Stomach (tissue), 9 donors: ENCODE data around the gene SBF2. TPM values are rescaled to one million over a fixed set of nuclear protein-coding genes. Genes with fewer than 3 reads are reported as not detected.

Experiments used
- DNase-seq, 2 donors: peaks; one replicate each; pipeline versions ENCODE4 v3.0.0 to v3.0.0-alpha.2; 2013 to 2019
- H3K27ac ChIP-seq, 5 donors: fragments of 200-600 bp in 4 of 5; sonication (generic) in 4 of 5; one replicate each; pipeline ENCODE4 v1.5.1; 2013 to 2019; ENCODE audit warnings: mild to moderate bottlenecking in 1 of 5, moderate library complexity in 1 of 5
- H3K27me3 ChIP-seq, 3 donors: fragments of 200-600 bp; sonication (generic); one replicate each; pipeline ENCODE4 v1.5.1; 2017 to 2019; ENCODE audit warnings: mixed run types in 1 of 3
- H3K36me3 ChIP-seq, 4 donors: fragments of 200-600 bp; sonication (generic); 1 replicate in 3 of 4; 2 replicates in 1 of 4; pipeline ENCODE4 v1.5.1; 2016 to 2019
- H3K4me1 ChIP-seq, 4 donors: fragments of 200-600 bp; sonication (generic); one replicate each; pipeline ENCODE4 v1.5.1; 2016 to 2019
- H3K4me3 ChIP-seq, 4 donors: fragments of 200-600 bp; sonication (generic) in 3 of 4; one replicate each; pipeline ENCODE4 v1.5.1; 2016 to 2019; ENCODE audit warnings: mild to moderate bottlenecking in 1 of 4
- H3K9me3 ChIP-seq, 4 donors: fragments of 200-600 bp; sonication (generic); one replicate each; pipeline ENCODE4 v1.5.1; 2016 to 2019
- EP300 ChIP-seq: sonication (generic); formaldehyde crosslinking; IDR thresholded peaks from one replicate; pipeline ENCODE4 v1.6.1; 2017; ENCODE audit warnings: antibody characterized with exemption
- POLR2A ChIP-seq, 4 donors: fragments of 450-650 bp; IDR thresholded peaks; one replicate each; pipeline ENCODE4 v1.6.1; 2016; ENCODE audit warnings: antibody characterized with exemption in 4 of 4, control low read depth in 2 of 4, mild to moderate bottlenecking in 1 of 4, moderate library complexity in 1 of 4
- POLR2AphosphoS5 ChIP-seq, 3 donors: sonication (generic); formaldehyde crosslinking; IDR thresholded peaks; one replicate each; pipeline ENCODE4 v1.6.1; 2016; ENCODE audit warnings: antibody characterized with exemption in 3 of 3
- WGBS, 5 donors: extraction: QIAGEN DNeasy Blood & Tissue Kit in 3 of 5; methylation state at CpG; one replicate each; pipeline versions ENCODE4 v1.1.5 to v1.1.7; 2013 to 2018; 5-methylcytosine and 5-hydroxymethylcytosine counted together
- intact Hi-C: fragments of 100-400 bp; cut with DNase I; formaldehyde crosslinking; loops from one replicate; pipeline ENCODE4 v1.15.1; 2023; ENCODE audit warnings: low total_unique reads
- polyA plus RNA-seq, 3 donors: library from polyadenylated mRNA; stranded (reverse); fragments of 200-250 nt; gene quantifications; one replicate each; pipeline ENCODE4 v1.2.3, GENCODE V29; 2013
- total RNA-seq, 5 donors: library from RNA; depleted of rRNA; stranded (reverse); fragments of >200 nt; gene quantifications; one replicate each; pipeline versions ENCODE4 v1.1.0 to v1.2.3, GENCODE V29; 2014 to 2016
- TF ChIP-seq, protein P1 (sequence below), 7 experiments: fragments of 450-650 bp in 4 of 7; fragments of 200-600 bp in 3 of 7; sonication (generic) in 3 of 7; IDR thresholded peaks; one replicate each; pipeline ENCODE4 v1.5.1; 2016 to 2019; ENCODE audit warnings: antibody characterized with exemption in 7 of 7, control low read depth in 2 of 7, mild to moderate bottlenecking in 1 of 7
- donor health status: healthy with polysubstance abuse.
- donor health status: Bipolar disorder and iron deficiency.
- donor health status: healthy.

Gene SBF2
- total and polyA plus RNA-seq, 8 donors = 8.6 to 260 (median 37.2) TPM

DNA sequence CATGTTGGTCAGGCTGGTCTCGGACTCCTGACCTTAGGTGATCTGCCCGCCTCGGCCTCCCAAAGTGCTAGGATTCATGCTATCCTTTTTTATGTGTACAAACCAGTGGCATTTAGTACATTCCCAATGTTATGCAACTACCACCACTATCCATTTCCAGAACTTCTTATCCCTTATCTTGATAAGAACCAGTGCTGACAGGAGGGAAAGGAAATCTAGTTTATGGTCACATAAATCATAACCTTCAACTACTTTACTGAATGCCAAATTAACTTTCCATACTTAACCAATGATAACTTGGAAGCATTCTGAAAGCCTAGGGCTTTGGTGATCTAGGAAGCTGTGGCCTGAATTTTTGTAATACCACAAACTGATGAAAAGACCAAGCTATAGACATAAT lies 459.7 kb downstream of the SBF2 start:
- H3K27me3 ChIP-seq = no peaks in the 10 kb centered on the region
- TF ChIP-seq, protein P1, sequence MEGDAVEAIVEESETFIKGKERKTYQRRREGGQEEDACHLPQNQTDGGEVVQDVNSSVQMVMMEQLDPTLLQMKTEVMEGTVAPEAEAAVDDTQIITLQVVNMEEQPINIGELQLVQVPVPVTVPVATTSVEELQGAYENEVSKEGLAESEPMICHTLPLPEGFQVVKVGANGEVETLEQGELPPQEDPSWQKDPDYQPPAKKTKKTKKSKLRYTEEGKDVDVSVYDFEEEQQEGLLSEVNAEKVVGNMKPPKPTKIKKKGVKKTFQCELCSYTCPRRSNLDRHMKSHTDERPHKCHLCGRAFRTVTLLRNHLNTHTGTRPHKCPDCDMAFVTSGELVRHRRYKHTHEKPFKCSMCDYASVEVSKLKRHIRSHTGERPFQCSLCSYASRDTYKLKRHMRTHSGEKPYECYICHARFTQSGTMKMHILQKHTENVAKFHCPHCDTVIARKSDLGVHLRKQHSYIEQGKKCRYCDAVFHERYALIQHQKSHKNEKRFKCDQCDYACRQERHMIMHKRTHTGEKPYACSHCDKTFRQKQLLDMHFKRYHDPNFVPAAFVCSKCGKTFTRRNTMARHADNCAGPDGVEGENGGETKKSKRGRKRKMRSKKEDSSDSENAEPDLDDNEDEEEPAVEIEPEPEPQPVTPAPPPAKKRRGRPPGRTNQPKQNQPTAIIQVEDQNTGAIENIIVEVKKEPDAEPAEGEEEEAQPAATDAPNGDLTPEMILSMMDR (IDR thresholded peaks at IDR 0.05) = no peak
- TF ChIP-seq POLR2A (IDR thresholded peaks at IDR 0.05) (no peak), EP300 (no peak), POLR2AphosphoS5 (IDR thresholded peaks at IDR 0.05) (no peak)
- H3K36me3 ChIP-seq = peaks cover 0 to 28% (median 25%) of the 10 kb centered on the region in 4 donors
- intact Hi-C loops = no loop called here
- H3K4me1 ChIP-seq = peaks cover 0 to 5% (median 0%) of the 10 kb centered on the region in 4 donors
- DNase-seq = no peak
- no peaks in the 10 kb centered on the region for H3K9me3 ChIP-seq
- WGBS, 5 donors = 85 to 94% (median 92%) methylated on average over 3 of the region's 3 CpGs
- no peak overlapping the region for H3K4me3 ChIP-seq
- H3K27ac ChIP-seq = no peak overlapping the region

DNA sequence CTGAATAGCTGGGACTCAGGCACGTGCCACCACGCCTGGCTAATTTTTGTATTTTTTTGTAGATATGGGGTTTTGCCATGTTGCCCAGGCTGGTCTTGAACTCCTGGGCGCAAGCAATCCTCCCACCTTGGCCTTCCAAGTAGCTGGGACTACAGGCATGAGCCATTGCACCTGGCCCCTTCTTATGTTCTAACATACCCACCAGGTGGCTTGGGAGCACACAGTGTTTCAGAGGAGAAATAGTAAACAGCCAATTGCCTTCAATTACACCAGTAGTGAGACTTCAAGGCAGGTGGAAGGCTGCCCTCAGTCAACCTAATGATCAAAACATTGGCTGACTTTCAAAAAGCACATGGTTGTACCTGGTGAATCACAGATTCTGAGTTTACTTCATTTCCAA lies 462.9 kb downstream of the SBF2 start:
- 94 to 100% (median 98%) methylated on average over 3 of the region's 3 CpGs for WGBS, 5 donors
- Histone ChIP-seq H3K4me1 (peaks cover 0 to 22% (median 8%) of the 10 kb centered on the region in 4 donors), H3K27ac (no peak overlapping the region), H3K9me3 (no peaks in the 10 kb centered on the region), H3K4me3 (no peak overlapping the region), H3K27me3 (no peaks in the 10 kb centered on the region), H3K36me3 (peaks cover 0 to 20% (median 16%) of the 10 kb centered on the region in 4 donors)
- DNase-seq = no peak
- intact Hi-C loops = no loop called here
- TF ChIP-seq POLR2AphosphoS5 (IDR thresholded peaks at IDR 0.05) = no peak
- TF ChIP-seq POLR2A (IDR thresholded peaks at IDR 0.05) = no peak

DNA sequence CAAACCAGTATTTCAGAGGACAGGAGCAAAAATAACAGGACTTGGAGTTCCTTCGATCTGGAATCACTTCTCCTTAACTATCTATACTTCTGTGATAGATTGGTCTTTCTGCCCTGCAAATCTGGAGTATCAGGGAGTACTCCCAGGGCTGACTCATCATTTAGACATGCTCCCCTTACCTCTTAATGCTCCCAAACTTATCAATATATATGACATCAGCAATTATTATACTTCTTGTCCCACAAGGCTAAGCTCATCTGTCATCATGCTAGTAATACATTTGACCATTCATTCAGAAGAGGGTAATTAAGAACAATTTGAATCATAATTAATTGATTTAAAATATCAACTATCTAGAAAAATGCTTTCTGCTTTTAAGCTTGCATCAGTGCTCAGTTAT lies 466.3 kb downstream of the SBF2 start:
- WGBS, 5 donors = 17 to 50% (median 32%) methylated on average over 1 of the region's 1 CpG
- Histone ChIP-seq H3K4me1 (peaks cover 0 to 35% (median 12%) of the 10 kb centered on the region in 4 donors), H3K36me3 (peaks cover 0 to 20% (median 16%) of the 10 kb centered on the region in 4 donors), H3K9me3 (no peaks in the 10 kb centered on the region), H3K27me3 (no peaks in the 10 kb centered on the region), H3K4me3 (no peak overlapping the region), H3K27ac (no peak overlapping the region)
- intact Hi-C loops = no loop called here
- TF ChIP-seq, protein P1 (IDR thresholded peaks at IDR 0.05) = no peak
- TF ChIP-seq POLR2AphosphoS5 (IDR thresholded peaks at IDR 0.05) = no peak
- no peak for DNase-seq

DNA sequence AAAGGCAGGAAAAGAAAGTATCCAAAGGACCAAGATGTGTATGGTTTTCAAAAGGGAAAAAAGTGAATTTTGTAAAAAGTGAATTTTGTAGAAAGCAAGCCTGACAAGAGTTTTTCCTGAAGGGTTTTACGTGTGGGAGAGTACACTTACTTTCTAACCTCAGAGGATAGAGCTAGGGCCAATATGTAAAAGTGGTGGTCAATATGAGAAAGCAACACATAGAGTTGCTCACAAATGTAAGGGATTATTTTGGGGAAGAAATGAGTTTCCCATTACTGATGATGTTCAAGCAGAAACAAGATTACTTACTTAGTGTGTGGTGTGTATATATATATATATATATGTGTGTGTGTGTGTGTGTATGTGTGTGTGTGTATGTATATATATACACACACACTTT lies 467.6 kb downstream of the SBF2 start:
- peaks cover 0 to 39% (median 12%) of the 10 kb centered on the region in 4 donors for H3K4me1 ChIP-seq

DNA sequence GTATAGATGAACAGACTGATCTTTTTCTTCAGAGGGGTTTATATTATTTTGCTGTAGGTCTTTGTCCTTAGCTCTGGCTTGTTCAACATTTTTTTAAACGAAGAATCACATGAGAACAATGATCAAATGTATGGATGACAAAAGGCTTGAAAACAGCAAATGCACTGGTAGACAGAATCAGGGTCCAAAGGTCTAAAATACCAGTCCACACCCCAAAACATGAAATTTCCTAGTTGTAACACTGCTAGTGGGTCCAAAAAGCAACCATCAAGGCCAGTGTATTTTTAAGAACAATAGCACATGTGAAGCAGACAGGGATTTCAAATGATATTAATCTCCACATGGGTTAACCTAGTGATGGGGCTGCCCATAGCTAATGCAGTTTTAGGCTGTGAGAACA lies 468.1 kb downstream of the SBF2 start:
- no peak for TF ChIP-seq POLR2A (IDR thresholded peaks at IDR 0.05)
- intact Hi-C loops = no loop called here

More for the DNA sequence above, 467.6 kb downstream of the SBF2 start:
- TF ChIP-seq POLR2AphosphoS5 (IDR thresholded peaks at IDR 0.05) (no peak), EP300 (no peak), POLR2A (IDR thresholded peaks at IDR 0.05) (no peak)
- TF ChIP-seq, protein P1 (IDR thresholded peaks at IDR 0.05) = no peak
- Histone ChIP-seq H3K4me3 (no peak overlapping the region), H3K36me3 (peaks cover 0 to 9% (median 6%) of the 10 kb centered on the region in 4 donors), H3K27me3 (no peaks in the 10 kb centered on the region), H3K9me3 (no peaks in the 10 kb centered on the region), H3K27ac (no peak overlapping the region)
- WGBS, 5 donors = 78 to 95% (median 89%) methylated on average over 1 of the region's 1 CpG
- no peak for DNase-seq
- intact Hi-C loops = no loop called here

More for the DNA sequence above, 468.1 kb downstream of the SBF2 start:
- Histone ChIP-seq H3K9me3 (no peaks in the 10 kb centered on the region), H3K27ac (no peak overlapping the region), H3K4me1 (peaks cover 0 to 44% (median 16%) of the 10 kb centered on the region in 4 donors), H3K4me3 (no peak overlapping the region), H3K27me3 (no peaks in the 10 kb centered on the region), H3K36me3 (peaks cover 0 to 4% (median 1%) of the 10 kb centered on the region in 4 donors)
- no peak for DNase-seq
- WGBS, 5 donors = 63 to 95% (median 84%) methylated on average over 1 of the region's 1 CpG
